GM21423 (cell line): Measurements from ENCODE around the gene UQCRC1.

Experiments used
- ATAC-seq: cut with Tn5 transposase; IDR thresholded peaks from one replicate; pipeline ENCODE4 v1.9.1; 2021; ENCODE audit warnings: mild to moderate bottlenecking, moderate library complexity; ENCODE audit not compliant: unreplicated experiment

UQCRC1 gene

GRCh38 chr3:48575366-48575765 is 34.1 kb downstream of the UQCRC1 start:
- no peak for ATAC-seq

DNA sequence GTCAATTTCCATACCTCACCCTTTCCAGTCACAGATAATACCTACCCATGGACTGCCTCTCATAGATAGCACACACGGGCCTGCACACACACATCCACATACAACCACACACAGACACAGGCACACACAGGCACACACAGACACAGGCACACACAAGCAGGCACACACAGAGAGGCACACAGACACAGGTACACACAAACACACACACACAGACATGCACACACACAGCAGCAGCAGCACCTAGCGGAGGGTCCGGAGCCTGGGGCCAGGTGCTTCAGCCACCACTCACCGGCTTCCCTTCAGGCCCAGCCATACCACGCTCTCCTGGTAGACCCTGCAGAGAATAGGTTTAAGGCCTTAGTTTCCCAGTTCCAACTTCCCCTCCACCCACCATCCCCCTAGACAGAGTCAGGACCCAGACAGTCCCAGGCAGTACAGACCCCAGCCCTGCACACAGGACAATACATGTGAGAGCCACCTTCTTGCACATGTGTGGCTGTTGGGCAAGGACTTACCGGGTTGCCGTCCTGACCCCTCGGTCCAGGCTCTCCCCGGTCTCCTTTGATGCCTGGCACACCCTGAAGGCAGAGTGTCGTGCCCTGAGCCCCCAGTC is 35.4 kb downstream of the UQCRC1 start:
- no peak for ATAC-seq

DNA sequence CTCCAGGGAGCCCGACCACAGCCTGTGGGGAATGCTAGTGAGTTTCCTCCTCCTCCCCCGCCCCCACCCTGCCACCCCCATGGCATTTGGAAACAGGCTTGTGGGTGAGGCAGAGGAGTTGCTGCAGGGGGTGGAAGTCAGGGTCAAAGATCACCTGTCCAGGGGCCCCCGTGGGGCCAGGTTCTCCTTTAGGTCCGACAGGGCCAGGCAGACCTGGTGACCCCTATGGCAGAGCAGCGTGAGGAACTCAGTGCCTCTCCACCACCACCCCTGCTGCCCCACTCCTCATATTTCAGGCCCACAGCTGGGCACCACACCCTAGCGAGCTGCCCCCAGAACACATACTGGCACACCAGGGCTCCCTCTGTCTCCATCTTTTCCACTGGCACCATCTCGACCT is 36.9 kb downstream of the UQCRC1 start:
- no peak for ATAC-seq

GRCh38 chr3:48571938-48572337 is 37.5 kb downstream of the UQCRC1 start:
- ATAC-seq, result no peak

GRCh38 chr3:48569808-48570450 is 39.5 kb downstream of the UQCRC1 start:
- no peak for ATAC-seq

GRCh38 chr3:48569400-48569799 is 40.0 kb downstream of the UQCRC1 start:
- no peak for ATAC-seq

GRCh38 chr3:48568476-48568875 is 41.0 kb downstream of the UQCRC1 start:
- ATAC-seq, result no peak

- ATAC-seq, result no peak
Observed at GRCh38 chr3:48567500-48567899, 41.9 kb downstream of the UQCRC1 start.

- no peak for ATAC-seq
Observed at GRCh38 chr3:48567090-48567489, 42.4 kb downstream of the UQCRC1 start.

DNA sequence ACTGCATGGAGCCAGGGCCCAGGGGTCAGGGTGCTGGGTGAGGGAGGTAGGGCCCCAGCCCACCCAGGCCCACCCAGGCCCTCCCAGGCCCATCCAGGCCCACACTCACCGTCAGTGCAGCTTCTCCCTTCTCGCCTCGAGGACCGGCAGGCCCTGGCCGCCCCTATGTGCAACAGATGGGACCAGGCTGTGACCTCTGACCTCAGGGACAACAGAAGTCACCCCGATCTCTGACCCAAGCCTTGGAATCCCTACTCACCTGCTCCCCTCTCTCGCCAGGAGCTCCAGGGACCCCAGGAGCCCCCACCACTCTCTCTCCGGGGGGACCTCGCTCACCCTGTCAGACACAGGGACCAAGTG is 43.1 kb downstream of the UQCRC1 start:
- no peak for ATAC-seq

- ATAC-seq, result no peak
Observed at GRCh38 chr3:48565591-48566400, 43.6 kb downstream of the UQCRC1 start.

DNA sequence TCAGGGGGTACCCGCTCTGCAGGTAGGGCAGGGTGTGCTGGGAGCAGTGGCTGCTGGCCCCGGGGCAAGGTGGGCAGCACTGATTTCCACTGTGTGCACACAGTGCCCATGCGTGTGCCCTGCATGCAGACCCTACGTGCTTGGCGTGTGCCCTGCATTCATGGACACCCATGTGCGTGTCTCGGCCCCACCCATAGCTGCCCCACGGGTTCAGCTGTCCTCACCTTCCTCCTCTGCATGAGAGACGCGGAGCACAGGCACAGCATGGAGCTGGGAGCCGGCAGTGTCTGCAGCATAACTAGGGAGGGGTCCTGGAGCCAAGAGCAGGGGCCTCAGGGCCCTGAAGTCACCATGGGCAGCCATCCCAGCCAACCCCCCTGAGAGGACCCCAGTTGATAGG is 44.3 kb downstream of the UQCRC1 start:
- ATAC-seq, result no peak

DNA sequence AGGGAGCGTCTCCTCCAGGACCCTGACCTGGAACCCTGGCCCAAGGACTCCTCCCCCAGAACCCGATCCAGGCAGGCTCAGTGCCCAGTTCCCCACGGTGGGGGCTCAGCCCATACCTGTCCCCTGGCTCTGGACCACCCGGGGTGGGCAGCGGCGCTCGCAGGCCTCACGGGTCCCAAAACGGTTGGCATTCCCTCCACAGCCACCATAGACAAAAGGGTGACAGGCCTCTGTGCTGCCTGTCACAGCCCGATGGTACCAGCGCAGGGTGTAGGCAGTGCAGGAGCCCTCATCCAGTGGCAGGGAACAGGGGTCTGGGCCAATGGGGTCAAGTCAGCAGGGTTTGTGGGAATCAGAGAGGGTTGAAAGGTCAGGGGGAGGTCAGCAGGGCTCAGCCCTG is 44.8 kb downstream of the UQCRC1 start:
- no peak for ATAC-seq

GRCh38 chr3:48564022-48564421 is 45.4 kb downstream of the UQCRC1 start:
- ATAC-seq, result no peak

GRCh38 chr3:48563382-48563918 is 46.0 kb downstream of the UQCRC1 start, which contains the start of gene UCN2:
Gene UCN2, minus strand, starts transcription at chr3:48563781. Its CDS starts 657 bp downstream, at chr3:48563124.
- ATAC-seq, result no peak

- ATAC-seq, result no peak
Observed at GRCh38 chr3:48562367-48563095, 46.9 kb downstream of the UQCRC1 start.

- no peak for ATAC-seq
Observed at GRCh38 chr3:48561045-48561736, 48.3 kb downstream of the UQCRC1 start.

DNA sequence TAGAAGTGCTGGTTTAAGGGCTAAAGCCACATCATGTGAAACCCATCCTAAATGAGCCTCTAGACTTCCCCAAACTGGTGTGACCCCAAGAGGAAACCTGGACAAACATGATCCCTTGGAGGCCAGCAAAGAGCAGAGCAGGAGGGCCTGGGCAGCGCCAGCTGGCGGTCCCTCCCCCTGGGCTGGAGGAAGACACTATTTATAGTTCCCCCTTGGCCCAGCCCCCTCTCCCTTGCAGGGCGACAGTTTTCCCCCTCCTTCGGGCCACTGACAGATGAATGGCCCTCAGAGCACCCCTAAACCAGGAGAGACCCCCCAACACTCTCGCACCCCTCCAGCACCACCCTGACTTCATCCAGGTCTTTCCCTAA is 48.8 kb downstream of the UQCRC1 start:
- ATAC-seq, result no peak

DNA sequence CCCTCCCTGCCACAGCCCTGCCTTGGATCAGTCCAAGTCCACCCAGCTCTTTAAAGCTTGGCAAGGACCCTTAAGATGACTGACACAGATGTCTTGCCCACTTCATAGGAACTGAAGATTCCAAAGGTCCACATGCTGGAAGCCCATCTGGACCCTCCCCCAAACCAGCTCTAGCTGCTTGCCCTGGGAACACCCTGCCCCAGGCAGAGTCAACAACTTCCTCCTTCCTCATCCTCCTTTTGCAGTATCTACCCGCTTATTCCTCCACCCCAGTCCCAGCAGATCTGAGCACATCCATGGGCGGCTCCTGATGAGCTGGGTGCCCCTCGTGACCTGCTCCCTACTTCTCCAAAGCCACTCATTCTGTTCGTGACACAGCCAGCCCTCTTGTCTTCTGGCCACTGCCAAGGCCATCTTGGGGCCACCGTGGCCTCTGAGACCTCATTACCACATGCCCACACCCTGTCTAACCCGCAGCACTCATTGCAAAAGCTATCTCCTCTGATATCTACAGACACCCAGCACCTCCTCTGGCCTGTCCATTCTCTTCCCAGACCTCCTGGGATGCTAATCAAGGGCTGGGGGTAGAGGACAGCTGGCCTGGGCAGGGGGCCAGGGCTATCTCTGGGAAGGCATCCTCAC is 50.8 kb downstream of the UQCRC1 start:
- ATAC-seq, result no peak
